AG04449 (cell line): ENCODE results near the gene THRB.

Source experiments
- CTCF ChIA-PET: fragments of 350-600 bp; formaldehyde crosslinking; extraction: SDS; loops from one replicate; lab custom pipeline; 2021; ENCODE audit warnings: antibody characterized with exemption; lab: Yijun Ruan, JAX
- POLR2A ChIA-PET: fragments of 400-600, 350-600 bp; formaldehyde crosslinking; extraction: SDS; loops from one replicate; lab custom pipeline; 2020; ENCODE audit warnings: antibody characterized with exemption, inconsistent platforms; lab: Yijun Ruan, JAX
- DNase-seq: peaks from one replicate; pipeline ENCODE4 v3.0.0-alpha.2; 2010; ENCODE audit warnings: low read depth, low spot score
- H3K4me3 ChIP-seq: 2 replicates; pipeline ENCODE4 v1.5.1; 2011; ENCODE audit warnings: low read depth, mild to moderate bottlenecking, control low read depth, low read length
- TF ChIP-seq, protein P1 (sequence below): IDR thresholded peaks from one replicate; pipeline ENCODE4 v1.5.1; 2011; ENCODE audit warnings: mild to moderate bottlenecking, moderate library complexity, low read length, control low read depth, inconsistent platforms; ENCODE audit not compliant: insufficient read depth; ENCODE audit errors: missing control alignments

THRB gene

DNA sequence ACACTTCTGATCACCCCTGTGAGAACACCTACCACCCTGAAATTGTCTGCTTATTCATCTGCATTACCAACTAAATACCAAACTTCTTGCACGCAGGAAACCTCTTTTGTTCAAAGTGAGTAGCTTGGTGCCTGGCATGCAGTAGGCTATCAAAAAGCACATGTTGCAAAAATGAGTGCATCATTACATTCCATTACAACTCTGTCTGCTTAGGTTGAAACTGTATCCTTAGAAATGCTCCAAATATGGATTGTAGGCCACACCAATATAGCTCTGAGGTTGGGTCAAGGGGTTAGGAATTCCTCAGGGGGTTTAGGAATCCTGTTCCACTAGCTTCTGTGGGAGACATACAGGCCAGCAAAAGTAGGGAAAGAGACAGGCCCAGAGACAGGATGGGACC lies 107.2 kb downstream of the THRB start:
- H3K4me3 ChIP-seq, result no peak overlapping the region
- ChIA-PET CTCF (no interaction called here), POLR2A (no interaction called here)
- TF ChIP-seq, protein P1, sequence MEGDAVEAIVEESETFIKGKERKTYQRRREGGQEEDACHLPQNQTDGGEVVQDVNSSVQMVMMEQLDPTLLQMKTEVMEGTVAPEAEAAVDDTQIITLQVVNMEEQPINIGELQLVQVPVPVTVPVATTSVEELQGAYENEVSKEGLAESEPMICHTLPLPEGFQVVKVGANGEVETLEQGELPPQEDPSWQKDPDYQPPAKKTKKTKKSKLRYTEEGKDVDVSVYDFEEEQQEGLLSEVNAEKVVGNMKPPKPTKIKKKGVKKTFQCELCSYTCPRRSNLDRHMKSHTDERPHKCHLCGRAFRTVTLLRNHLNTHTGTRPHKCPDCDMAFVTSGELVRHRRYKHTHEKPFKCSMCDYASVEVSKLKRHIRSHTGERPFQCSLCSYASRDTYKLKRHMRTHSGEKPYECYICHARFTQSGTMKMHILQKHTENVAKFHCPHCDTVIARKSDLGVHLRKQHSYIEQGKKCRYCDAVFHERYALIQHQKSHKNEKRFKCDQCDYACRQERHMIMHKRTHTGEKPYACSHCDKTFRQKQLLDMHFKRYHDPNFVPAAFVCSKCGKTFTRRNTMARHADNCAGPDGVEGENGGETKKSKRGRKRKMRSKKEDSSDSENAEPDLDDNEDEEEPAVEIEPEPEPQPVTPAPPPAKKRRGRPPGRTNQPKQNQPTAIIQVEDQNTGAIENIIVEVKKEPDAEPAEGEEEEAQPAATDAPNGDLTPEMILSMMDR, result no peak
- no peak for DNase-seq

DNA sequence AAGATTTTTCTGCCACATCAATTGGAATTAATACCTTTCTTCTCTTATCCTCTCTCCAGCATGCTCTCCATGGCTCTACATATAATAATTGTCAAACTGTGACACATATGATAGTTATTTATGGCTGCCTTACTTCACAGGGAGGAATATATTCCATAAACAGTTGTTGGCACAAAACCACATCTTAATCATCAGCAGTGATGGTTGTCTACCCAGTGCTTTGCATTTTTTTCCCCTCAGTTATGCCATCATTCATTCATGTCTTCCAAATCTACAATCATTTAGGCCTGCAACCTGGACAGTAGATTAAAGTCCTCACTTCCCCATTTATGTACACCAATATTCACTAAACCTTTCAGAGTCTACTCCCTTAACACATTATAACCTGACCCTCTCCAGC lies 107.7 kb downstream of the THRB start:
- POLR2A ChIA-PET, result no interaction called here
- DNase-seq, result no peak
- CTCF ChIA-PET, result no interaction called here

DNA sequence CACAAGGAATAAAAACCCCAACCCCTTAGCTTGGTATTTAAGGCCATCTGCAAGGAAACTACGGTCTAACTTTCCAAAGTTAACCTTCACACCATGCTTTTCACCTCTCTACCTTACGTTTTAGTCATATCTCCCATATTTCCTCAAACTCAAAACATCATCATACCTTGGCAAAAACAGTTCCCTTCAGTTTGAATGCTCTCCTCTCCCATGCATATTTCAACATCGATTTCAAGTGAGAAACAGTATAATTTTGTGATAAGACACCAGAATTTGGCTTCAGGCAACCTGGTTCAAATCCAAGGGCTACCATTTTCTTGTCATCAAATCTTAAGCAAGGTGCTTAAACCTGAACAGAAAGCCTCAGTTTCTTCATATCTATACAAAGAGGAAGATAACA lies 108.2 kb downstream of the THRB start:
- no peak for DNase-seq
- TF ChIP-seq, protein P1, result no peak
- no peak overlapping the region for H3K4me3 ChIP-seq
- CTCF ChIA-PET, result no interaction called here
- POLR2A ChIA-PET, result no interaction called here

More for the DNA sequence above, 107.7 kb downstream of the THRB start:
- TF ChIP-seq, protein P1, result no peak
- H3K4me3 ChIP-seq, result no peak overlapping the region

DNA sequence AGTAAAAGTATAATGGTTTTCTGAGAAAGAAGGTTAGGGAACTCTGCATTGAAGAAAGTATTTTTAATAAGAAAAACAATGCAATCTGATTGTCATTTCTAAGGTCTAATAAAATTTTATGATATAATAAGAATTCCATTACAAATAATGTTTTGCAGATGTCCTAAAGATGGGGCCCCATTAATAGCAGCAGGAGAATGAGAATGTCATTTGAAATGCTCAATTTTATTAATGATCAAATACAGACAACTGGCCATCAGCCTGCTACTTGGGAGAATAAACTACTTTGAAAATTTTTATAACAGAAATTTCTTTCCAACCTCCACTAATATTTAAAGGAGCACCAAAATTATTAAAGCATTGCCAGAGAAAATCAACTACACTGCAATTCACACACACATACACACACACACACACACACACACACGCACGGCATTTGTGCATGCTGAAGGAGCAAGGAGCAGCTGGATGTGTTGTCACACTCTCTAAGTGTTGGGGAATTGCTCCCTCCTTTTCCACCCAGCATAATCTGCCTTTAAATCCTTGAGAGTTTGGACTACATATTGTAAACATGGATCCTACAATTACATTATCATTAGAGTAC lies 109.5 kb downstream of the THRB start:
- TF ChIP-seq, protein P1, result no peak
- no peak for DNase-seq
- H3K4me3 ChIP-seq, result no peak overlapping the region
- ChIA-PET CTCF (no interaction called here), POLR2A (no interaction called here)

DNA sequence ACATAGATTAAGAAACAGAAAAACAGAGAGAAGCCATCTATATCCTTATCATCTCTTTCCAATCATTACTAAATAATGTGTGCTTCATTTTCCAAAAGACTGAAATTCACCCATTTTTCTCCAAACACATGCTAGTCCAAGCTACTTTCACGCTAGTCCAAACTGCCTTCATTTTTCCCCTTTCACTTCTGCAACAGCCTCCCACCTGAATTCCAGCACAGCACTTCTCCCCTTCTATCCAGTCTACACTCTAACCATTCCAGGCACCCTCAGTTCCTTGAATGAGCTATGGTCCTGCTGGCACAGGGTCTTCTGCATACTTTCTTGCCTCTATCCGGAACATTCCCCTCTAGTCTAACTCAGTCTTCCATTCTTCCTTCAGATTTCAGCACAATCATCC lies 112.0 kb downstream of the THRB start:
- POLR2A ChIA-PET, result no interaction called here
- no peak overlapping the region for H3K4me3 ChIP-seq
- DNase-seq, result no peak
- TF ChIP-seq, protein P1, result no peak
- CTCF ChIA-PET, result no interaction called here

DNA sequence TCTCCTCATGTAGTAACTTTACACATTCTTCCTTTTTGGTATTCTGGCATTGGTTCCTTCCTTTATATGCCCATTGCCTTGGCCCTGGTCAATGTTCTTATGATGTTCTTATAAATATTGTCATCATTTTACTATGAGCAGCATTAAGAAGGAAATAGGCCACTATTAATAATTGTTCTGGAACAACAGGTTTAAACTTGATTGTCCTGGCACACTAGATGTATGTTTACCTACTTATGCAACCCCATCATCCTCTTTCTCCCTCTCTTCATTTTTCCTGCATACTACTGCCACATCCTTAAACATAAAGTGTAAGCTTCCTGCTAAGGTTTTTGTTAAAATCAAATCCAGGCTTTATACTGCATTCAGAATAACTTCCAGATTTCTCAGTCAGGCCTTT lies 114.7 kb downstream of the THRB start:
- CTCF ChIA-PET, result no interaction called here

More for the DNA sequence above, 114.7 kb downstream of the THRB start:
- POLR2A ChIA-PET, result no interaction called here
- no peak overlapping the region for H3K4me3 ChIP-seq
- TF ChIP-seq, protein P1, result no peak
- DNase-seq, result no peak
